NOMO-1 treated with dmso at 0.1 percent for 144 hours (cell line): ENCODE data around the gene PAM16.

Experiments
- DNase-seq: peaks from one replicate; lab custom pipeline; 2025; ENCODE audit not compliant: unreplicated experiment; lab: John Stamatoyannopoulos, UW

PAM16 gene

GRCh38 chr16:4383591-4384444 is 32.7 kb upstream of the PAM16 start:
- DNase-seq, result no peak

GRCh38 chr16:4382795-4383357 is 31.8 kb upstream of the PAM16 start:
- no peak for DNase-seq

- no peak for DNase-seq
Observed at GRCh38 chr16:4381935-4382794, 31.0 kb upstream of the PAM16 start.

DNA sequence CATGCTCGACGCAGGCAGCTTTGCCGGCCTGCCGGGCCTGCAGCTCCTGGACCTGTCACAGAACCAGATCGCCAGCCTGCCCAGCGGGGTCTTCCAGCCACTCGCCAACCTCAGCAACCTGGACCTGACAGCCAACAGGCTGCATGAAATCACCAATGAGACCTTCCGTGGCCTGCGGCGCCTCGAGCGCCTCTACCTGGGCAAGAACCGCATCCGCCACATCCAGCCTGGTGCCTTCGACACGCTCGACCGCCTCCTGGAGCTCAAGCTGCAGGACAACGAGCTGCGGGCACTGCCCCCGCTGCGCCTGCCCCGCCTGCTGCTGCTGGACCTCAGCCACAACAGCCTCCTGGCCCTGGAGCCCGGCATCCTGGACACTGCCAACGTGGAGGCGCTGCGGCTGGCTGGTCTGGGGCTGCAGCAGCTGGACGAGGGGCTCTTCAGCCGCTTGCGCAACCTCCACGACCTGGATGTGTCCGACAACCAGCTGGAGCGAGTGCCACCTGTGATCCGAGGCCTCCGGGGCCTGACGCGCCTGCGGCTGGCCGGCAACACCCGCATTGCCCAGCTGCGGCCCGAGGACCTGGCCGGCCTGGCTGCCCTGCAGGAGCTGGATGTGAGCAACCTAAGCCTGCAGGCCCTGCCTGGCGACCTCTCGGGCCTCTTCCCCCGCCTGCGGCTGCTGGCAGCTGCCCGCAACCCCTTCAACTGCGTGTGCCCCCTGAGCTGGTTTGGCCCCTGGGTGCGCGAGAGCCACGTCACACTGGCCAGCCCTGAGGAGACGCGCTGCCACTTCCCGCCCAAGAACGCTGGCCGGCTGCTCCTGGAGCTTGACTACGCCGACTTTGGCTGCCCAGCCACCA is 30.2 kb upstream of the PAM16 start:
- DNase-seq, result no peak

DNA sequence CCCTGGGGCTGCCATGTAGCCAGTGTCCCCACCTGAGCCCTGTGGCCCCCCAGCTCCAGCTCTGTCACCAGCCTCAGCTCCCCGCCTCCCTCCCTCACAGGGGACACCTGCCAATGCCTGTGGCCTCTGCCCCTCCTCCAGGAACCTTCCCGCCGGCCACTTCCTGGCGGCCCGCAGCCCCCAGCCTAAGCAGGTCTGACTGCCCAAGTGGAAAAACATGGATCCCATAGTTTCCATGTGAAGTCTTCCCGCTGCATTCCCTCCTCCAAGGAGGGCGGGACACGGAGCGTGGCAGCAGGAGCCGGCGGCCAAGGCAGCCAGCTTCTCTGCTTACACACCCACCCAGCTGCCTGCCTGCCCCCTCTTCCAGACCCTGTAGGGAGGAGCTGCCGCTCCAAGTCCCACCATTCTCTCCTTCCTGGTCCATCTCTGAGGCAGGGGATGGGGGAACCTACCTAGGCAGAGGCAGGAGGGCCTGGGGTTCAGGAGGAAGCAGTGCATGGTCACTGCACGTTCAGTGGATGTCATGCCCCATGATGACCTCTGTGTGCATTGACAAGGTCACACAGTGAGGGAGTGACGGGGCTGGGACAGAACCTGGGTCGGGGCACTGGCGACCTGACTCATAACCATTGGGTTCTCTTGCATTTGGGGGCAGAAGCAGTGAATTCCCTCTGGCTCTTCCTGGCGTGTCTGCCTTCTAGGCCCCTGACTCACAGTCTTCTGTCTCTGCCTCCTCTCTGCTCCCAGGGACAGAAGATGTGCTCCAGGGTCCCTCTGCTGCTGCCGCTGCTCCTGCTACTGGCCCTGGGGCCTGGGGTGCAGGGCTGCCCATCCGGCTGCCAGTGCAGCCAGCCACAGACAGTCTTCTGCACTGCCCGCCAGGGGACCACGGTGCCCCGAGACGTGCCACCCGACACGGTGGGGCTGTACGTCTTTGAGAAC is 29.3 kb upstream of the PAM16 start:
- DNase-seq, result no peak

DNA sequence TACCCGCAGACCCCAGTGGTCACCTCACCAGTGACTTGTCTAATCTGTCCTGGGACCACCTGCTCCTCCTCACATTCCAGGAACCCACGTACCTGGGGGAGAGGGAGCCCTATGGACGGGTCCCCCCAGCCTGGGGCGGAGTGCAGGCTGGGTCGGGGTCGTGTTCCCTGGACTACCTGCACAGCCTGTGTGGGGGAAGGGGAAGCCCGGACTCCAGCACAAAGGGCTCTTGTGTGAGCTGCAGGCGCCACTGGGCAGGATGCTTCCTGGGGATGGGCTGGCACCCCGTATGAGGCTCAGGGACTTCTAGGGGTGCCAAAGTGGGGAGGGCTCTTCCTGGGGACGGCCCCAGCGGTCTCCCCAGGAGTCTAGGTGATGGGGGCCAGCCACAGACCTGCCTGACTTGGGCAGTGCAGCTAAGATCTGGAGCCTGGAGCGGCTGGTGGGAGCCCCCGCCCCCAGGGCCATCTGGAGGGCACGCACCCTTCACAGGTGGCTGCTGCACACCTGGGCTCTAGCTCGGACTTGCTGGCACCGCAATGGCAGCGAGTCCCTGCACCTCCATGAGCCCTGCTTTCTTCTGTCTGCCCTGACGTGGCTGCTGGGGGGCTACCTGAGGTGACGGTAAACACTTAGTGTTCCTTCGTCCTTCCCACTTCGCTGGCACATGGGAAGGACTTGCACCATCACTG is 28.0 kb upstream of the PAM16 start:
- DNase-seq, result no peak

- DNase-seq, result no peak
Observed at GRCh38 chr16:4378161-4378666, 27.1 kb upstream of the PAM16 start.

DNA sequence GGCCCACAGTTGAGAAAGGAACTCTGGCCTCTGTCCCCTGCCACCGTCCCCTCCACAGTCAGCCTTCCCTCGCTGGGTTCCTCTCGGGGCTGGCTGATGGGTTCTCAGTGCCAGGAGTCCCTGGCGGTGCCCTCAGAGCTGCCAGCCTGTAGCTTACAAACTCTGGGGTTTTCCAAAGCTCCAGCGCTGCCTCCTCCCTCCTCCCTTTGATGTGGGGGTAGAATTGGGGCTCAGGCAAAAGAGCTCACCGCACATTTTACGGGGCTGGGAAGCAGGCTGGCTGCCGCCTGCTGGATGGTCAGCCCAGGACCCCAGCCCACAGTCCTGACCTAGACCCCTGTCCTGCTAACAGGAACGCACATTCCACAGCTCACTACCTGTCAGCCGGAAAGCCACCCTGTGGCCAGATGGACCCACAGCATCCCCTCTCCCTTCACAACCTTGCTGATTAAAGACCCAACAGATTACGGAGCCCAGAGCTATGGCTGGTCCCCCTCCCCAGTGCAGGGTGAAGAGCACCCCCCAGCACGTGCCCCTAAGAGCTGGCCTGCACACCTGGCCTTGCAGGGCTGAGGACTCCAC is 26.5 kb upstream of the PAM16 start:
- DNase-seq, result no peak

- no peak for DNase-seq
Observed at GRCh38 chr16:4376893-4377572, 25.9 kb upstream of the PAM16 start.

DNA sequence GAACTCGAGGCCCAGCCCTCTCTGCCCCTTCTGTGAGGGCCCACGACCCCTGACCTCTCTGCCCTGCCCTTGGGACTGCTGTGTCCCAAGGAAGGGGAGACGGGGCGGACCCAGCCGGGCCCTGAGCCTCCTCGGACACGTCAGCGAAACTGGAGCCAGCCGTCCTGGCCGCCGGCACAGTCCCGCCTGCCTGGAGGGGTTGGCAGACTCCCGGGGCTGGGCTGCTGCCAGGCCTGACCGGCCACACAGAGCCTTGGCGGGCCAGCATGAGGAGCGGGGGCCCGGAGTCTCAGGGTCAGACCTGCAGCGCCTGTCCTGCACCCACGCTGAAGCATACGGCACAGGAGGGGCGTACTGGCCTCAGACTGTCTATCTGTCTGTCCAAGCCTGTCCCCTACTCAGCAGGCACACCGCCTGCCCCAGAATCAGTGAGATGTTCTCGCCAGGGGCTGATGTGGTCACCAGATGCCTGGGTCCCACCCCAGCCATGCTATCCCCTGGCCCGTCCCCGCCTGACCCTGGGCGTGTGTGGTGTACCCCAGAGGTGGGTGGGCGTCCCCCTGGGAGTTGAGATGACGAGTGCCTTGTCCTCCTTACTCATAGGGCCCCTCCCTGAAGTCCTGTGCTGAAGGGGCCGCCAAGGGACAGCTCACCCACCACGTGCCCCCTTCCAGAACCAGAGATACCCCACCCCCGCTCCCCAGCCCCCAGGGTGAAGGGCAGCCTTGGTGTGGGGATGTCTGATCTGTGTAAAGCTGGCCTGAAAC is 25.2 kb upstream of the PAM16 start:
- DNase-seq, result no peak

DNA sequence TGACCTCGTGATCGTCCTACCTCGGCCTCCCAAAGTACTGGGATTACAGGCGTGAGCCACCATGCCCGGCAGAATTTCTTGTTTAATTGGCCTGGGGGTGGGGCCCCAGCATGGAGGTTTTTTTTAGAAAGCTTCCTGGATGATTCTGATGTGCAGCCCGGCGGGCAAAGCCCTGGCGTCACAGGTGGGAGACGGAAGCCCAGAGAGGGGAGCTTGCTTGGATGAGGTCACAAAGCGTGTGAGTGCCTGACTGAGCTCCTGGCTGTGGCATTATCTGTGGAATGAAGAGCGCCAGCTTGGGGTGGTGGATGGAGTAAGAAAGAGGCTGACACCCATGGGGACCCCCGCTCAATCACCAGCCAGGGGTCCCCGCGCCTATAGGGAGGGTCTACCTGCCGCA is 24.6 kb upstream of the PAM16 start:
- DNase-seq, result no peak

DNA sequence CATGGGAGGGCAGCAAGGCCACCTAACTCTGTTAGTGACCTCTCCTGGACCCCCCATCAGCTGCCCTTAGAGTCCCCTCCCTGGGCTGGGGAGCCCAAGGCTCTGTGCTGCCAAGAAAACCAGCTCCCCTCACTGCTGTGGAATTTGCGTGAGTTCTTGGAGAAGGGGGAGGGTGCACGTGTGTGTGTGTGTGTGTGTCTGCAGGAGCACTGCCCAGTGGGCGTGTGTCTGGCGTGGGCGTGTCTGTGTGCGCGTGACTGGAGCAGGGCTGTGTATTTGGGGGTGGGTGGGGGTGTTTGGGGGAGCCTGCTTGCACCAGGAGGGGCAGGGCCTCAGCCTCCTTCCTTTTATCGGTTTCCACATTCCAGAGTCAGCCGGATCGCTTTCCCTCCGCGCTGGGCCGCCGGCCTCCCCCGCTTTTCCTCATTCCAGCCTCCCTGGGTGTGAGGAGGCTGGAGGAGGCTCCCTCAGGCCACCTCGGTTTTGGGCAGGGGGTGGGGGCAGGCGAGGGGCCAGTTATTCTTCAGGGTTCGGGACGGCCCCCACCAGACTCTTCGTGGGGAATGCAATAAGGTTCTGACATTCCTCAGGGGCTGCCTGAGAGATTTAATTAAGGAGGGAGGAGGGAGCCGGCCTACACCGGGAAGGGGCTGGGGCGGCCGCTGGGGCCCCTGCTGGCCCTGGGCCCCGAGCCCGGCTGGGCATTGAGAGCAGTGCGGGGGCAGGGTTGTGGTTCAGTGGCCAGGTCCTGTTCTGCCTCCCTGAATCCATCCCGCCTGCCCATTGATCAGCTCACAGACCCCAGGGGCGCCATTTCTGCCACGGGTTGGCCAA is 23.0 kb upstream of the PAM16 start:
- DNase-seq, result no peak

DNA sequence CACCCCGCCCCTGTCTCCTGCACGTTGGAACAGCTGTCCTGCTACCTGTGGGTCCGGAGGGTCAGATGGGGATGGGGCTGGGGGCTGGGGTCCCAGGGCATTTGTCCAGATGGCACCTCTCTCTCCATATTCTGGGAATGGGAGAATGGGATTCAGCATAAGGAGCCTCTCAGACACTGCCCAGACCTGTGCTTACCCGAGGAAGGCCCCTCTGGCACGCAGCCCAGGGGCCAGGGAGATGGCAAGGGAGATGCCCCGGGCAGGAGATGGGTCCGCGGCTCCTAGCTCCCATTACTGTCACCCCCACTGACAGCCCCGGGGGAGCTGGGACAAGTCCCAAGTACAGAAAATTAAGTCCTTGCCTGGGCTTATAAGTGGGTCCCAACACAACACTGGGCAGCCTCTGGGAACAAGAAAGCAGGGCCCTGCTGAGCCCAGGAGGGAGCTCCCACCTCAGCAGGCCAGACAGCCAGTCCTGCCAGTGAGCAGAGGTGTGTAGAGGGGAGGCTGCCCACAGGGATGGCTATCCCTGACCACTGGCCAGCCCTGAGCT is 22.3 kb upstream of the PAM16 start:
- DNase-seq, result no peak

GRCh38 chr16:4372578-4373355 is 21.6 kb upstream of the PAM16 start:
- no peak for DNase-seq

DNA sequence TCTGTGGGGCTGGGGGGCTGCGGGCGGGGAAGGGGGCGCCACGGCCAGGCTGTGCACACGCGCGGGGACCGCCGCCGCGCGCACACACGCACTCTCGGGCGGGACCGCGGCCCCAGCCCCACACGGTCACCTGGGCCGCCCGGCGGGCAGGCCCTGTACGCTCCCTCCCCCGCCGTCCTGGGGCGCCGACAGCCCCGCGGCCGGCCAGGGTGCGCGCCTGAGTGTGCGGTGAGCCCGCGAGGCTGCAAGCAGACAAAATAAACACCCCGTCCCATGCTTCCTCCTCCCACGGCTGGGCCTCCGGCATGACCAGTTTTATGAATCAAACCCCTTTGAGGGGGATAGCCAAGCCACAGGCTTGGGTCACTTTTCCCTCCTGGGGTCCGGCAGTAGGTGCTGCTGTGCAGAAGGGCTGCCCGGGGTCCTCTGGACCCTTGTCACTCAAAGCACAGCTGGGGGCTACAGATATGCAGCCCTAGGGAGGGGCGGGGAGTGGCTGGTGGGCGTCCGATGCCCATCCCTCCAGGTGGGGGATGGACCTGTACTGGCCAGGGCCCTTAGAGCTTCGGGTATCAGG is 21.0 kb upstream of the PAM16 start:
- DNase-seq, result no peak
